Measurements from ENCODE around the gene SLC24A4.

SLC24A4 gene

DNA sequence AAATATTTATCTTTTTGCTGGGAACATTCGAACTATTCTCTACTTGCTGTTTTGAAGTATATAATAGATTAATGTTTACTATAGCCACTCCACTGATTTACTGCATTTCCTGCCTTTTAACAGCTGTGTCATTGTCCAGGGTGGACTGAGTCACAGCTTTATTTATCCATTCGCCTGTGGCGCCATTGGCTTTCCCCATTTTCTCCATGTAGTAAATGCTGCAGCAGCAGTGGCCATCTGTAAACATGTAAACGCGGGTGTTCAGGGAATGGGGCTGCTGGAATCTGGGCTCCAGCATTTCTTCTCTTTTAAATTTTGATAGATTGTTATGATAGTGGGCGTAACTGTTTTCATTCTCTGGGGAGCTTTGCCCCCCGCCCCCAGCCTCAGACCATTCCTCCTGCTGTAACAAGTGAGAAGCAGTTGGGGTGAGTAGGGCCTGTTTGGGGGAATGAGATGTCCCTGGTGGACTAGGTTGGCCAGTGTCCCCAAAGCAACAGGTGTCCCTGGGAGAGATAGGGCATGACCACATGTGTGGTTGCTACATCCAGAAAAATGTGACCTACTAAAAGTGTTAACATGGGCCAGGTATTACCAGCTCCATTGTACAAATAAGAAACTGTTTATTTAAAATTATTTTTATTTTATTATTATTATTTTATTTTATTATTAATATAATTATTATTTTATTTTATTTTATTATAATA, 223.5 kb downstream of the SLC24A4 start:
- no peak for DNase-seq (ENCODE audit: low read depth)

DNA sequence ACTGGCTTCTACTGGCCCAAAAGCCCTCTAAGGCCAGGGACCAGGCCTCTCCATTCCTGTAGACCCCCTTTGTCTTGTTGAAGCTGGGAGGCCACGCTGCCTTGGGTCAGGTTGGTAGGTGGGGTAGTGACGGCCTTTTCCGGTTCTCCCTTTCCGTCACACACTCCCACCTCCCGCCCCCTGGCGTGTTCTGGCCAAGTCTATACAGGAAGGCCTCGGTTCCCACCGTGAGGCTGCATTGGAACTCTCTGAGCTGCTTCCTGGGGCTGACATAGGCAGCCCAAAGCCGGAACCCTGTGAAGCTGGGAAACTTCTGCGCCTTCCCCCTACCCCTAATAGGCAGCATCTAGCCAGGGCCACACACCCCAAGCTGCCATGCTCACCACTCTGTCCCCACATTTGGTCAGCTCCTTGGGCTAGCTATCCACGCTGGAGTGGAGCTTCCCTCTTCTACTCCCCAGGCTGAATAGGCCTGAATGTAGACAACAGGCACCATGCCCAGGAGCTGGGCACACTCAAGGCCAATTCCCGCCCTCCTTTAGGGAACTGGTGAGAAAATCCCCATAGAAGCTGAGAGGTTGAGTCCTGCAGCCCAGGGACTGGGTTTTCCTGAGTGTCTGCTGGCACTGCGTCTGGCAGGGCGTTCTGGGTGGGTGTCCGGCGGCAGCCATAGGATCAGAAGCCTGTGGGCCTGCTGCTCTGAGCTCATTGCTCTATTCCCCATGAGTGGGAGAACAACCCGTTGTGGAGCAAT, 226.3 kb downstream of the SLC24A4 start:
- DNase-seq (ENCODE audit: low read depth) = no peak

DNA sequence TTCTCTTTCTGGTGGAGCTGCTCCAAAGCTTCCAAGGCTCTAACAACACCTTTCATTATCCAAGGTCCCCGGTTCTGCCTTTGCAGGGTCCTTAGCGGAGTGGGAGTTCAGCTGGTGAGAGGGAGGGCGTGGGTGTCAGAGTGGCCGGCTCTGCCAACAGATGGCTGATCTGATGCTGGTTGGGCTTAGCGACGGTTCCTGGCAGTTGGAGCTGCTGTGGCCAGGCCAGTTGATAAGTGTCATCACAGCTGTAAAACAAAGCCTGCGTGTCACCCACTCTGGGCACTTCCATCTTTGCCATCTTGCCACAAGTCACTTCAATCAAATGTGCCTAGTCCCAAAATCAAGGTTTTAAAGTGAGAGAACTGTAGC, 226.9 kb downstream of the SLC24A4 start:
- DNase-seq (ENCODE audit: low read depth) = no peak

Measured in activated T-cell treated with anti-CD3 and anti-CD28 coated beads for 24 hours (primary cell).